Neuronal stem cell (in vitro differentiated cells): ENCODE data around the gene RBMS2. TPM values are rescaled to one million over a fixed set of nuclear protein-coding genes. Genes with fewer than 3 reads are reported as not detected.

ENCODE experiments used
- DNase-seq: peaks from one replicate; pipeline ENCODE4 v3.0.0-alpha.2; 2013; ENCODE audit warnings: low spot score
- H2AFZ ChIP-seq: one replicate; pipeline ENCODE4 v1.6.1; 2013; ENCODE audit warnings: mild to moderate bottlenecking, low read length, inconsistent platforms
- H2AK5ac ChIP-seq: 2 replicates; pipeline ENCODE4 v1.6.1; 2013; ENCODE audit warnings: low read depth, mild to moderate bottlenecking, inconsistent platforms, low read length, moderate library complexity, mixed read lengths
- H2BK120ac ChIP-seq: 2 replicates; pipeline ENCODE4 v1.6.1; 2013; ENCODE audit warnings: low read depth, mild to moderate bottlenecking, inconsistent platforms, low read length, moderate library complexity, mixed read lengths
- H2BK12ac ChIP-seq: one replicate; pipeline ENCODE4 v1.6.1; 2013; ENCODE audit warnings: low read length, inconsistent platforms
- H2BK15ac ChIP-seq: 2 replicates; pipeline ENCODE4 v1.6.1; 2013; ENCODE audit warnings: mild to moderate bottlenecking, low read length, inconsistent platforms, mixed read lengths
- H2BK5ac ChIP-seq: one replicate; pipeline ENCODE4 v1.6.1; 2013; ENCODE audit warnings: inconsistent platforms, mild to moderate bottlenecking, low read length, moderate library complexity
- H3K14ac ChIP-seq: one replicate; pipeline ENCODE4 v1.6.1; 2013; ENCODE audit warnings: low read length, inconsistent platforms
- H3K18ac ChIP-seq: 2 replicates; pipeline ENCODE4 v1.6.1; 2013; ENCODE audit warnings: low read length, inconsistent platforms
- H3K23ac ChIP-seq: 2 replicates; pipeline ENCODE4 v1.6.1; 2013; ENCODE audit warnings: low read depth, mild to moderate bottlenecking, mixed read lengths, low read length, inconsistent platforms; ENCODE audit not compliant: poor library complexity
- H3K27ac ChIP-seq: replicated peaks from 3 replicates; pipeline ENCODE4 v1.5.1; 2013; ENCODE audit warnings: low read length, inconsistent platforms
- H3K27me3 ChIP-seq, 3 experiments: 2 replicates each; pipeline ENCODE4 v1.6.1; 2013; ENCODE audit warnings: low read length in 3 of 3, mild to moderate bottlenecking in 2 of 3, inconsistent platforms in 1 of 3, low read depth in 1 of 3, mixed read lengths in 1 of 3, moderate library complexity in 1 of 3; ENCODE audit not compliant: control insufficient read depth in 3 of 3, insufficient read depth in 3 of 3
- H3K36me3 ChIP-seq, 2 donors: replicated peaks in 1 of 2; 2 replicates each; pipeline ENCODE4 v1.6.1; 2013; ENCODE audit warnings: low read length in 2 of 2; ENCODE audit not compliant: control insufficient read depth in 2 of 2, insufficient read depth in 2 of 2
- H3K4ac ChIP-seq: 2 replicates; pipeline ENCODE4 v1.6.1; 2013; ENCODE audit warnings: inconsistent platforms, mild to moderate bottlenecking, low read length, moderate library complexity
- H3K4me1 ChIP-seq, 2 donors: 1 replicate in 1 of 2; 2 replicates in 1 of 2; pipeline ENCODE4 v1.6.1; 2013; ENCODE audit warnings: low read length in 2 of 2, low read depth in 1 of 2; ENCODE audit not compliant: control insufficient read depth in 2 of 2, insufficient read depth in 1 of 2
- H3K4me2 ChIP-seq: one replicate; pipeline ENCODE4 v1.6.1; 2013; ENCODE audit warnings: mild to moderate bottlenecking, low read length, inconsistent platforms; ENCODE audit not compliant: insufficient read depth, poor library complexity, severe bottlenecking
- H3K4me3 ChIP-seq, 2 donors: 2 replicates each; pipeline ENCODE4 v1.5.1; 2013; ENCODE audit warnings: low read length in 2 of 2, mild to moderate bottlenecking in 2 of 2, inconsistent platforms in 1 of 2, moderate library complexity in 1 of 2
- H3K79me1 ChIP-seq: one replicate; pipeline ENCODE4 v1.6.1; 2013; ENCODE audit warnings: low read depth, mild to moderate bottlenecking, inconsistent platforms, low read length, moderate library complexity
- H3K9ac ChIP-seq: one replicate; pipeline ENCODE4 v1.6.1; 2013; ENCODE audit warnings: mild to moderate bottlenecking, low read depth, low read length, inconsistent platforms; ENCODE audit not compliant: poor library complexity
- H3K9me3 ChIP-seq, 2 donors: replicated peaks in 1 of 2; 2 replicates each; pipeline versions ENCODE3 to v1.6.1; 2013; ENCODE audit warnings: low read length in 2 of 2, mild to moderate bottlenecking in 2 of 2, inconsistent platforms in 1 of 2, low read depth in 1 of 2, mixed read lengths in 1 of 2, moderate library complexity in 1 of 2; ENCODE audit not compliant: control insufficient read depth in 2 of 2, insufficient read depth in 1 of 2
- H4K8ac ChIP-seq: one replicate; pipeline ENCODE4 v1.6.1; 2013; ENCODE audit warnings: low read depth, mild to moderate bottlenecking, inconsistent platforms, low read length, moderate library complexity
- H4K91ac ChIP-seq: one replicate; pipeline ENCODE4 v1.6.1; 2013; ENCODE audit warnings: low read length, low read depth, mild to moderate bottlenecking, inconsistent platforms; ENCODE audit not compliant: poor library complexity
- WGBS, 2 donors: extraction: QIAGEN DNeasy Blood & Tissue Kit; methylation state at CpG; one replicate each; pipeline ENCODE4 v1.1.7; 2013; ENCODE audit warnings: missing lambda C conversion rate in 2 of 2, mixed read lengths in 1 of 2; ENCODE audit not compliant: insufficient read length in 2 of 2, insufficient replicate concordance in 1 of 2; ENCODE audit errors: extremely low coverage in 2 of 2; 5-methylcytosine and 5-hydroxymethylcytosine counted together
- polyA plus RNA-seq, 2 experiments: library from polyadenylated mRNA; stranded (reverse); fragments of 200-250 nt; gene quantifications; one replicate each; pipeline ENCODE4 v1.2.3, GENCODE V29; 2013

The RBMS2 gene
- polyA plus RNA-seq (2013, experiment 1 of 2): 10.5 TPM
- polyA plus RNA-seq (2013, experiment 2 of 2): 10.2 TPM

GRCh38 chr12:56521590-56522371, at the start of gene RBMS2:
Gene RBMS2 (plus strand): TSS chr12:56521820. CDS start chr12:56522024, 204 bp downstream.
- Histone ChIP-seq H2BK120ac (no peak within 1 kb of the TSS), H3K79me1 (peaks cover 1% of the 10 kb centered on the region), H2BK15ac (no peak within 1 kb of the TSS), H4K8ac (no peak within 1 kb of the TSS), H2BK12ac (no peak within 1 kb of the TSS), H3K27ac (peak within 1 kb of the TSS; percentile 11), H3K9ac (no peak within 1 kb of the TSS), H2BK5ac (no peak within 1 kb of the TSS), H3K4me2 (peak within 1 kb of the TSS; percentile 54), H3K4me1 (peaks cover 3 to 8% of the 10 kb centered on the region in 2 donors), H4K91ac (no peak within 1 kb of the TSS), H3K4me3 (peak within 1 kb of the TSS; percentile 76 to 80), H3K14ac (no peak within 1 kb of the TSS), H2AK5ac (no peak within 1 kb of the TSS), H3K27me3 (no peaks in the 10 kb centered on the region), H3K36me3 (no peaks in the 10 kb centered on the region), H3K4ac (no peak within 1 kb of the TSS), H3K9me3 (no peaks in the 10 kb centered on the region), H3K18ac (no peak within 1 kb of the TSS), H3K23ac (no peak within 1 kb of the TSS), H2AFZ (peak within 1 kb of the TSS; percentile 87)
- peak; percentile 77 for DNase-seq
- WGBS, 2 donors: no CpG with 5 or more reads among the region's 15 CpGs

GRCh38 chr12:56474389-56474788, 47.2 kb upstream of the RBMS2 start:
- Histone ChIP-seq H3K27ac (no peak overlapping the region), H3K36me3 (peaks cover 6 to 51% of the 10 kb centered on the region in 2 donors), H2BK15ac (no peak overlapping the region), H2AFZ (no peak overlapping the region), H3K9me3 (peaks cover 0 to 4% of the 10 kb centered on the region in 2 donors), H2AK5ac (no peak overlapping the region), H3K14ac (no peak overlapping the region), H2BK5ac (no peak overlapping the region), H4K91ac (no peak overlapping the region), H4K8ac (no peak overlapping the region), H3K27me3 (no peaks in the 10 kb centered on the region), H3K9ac (no peak overlapping the region), H3K23ac (no peak overlapping the region), H3K4me1 (peaks cover 3 to 5% of the 10 kb centered on the region in 2 donors), H3K4me3 (peak overlapping the region in 1 of 2 donors; percentile 11), H3K18ac (no peak overlapping the region), H2BK120ac (no peak overlapping the region), H3K4ac (no peak overlapping the region), H3K79me1 (no peaks in the 10 kb centered on the region), H3K4me2 (no peak overlapping the region), H2BK12ac (no peak overlapping the region)
- WGBS, 2 donors: no CpG with 5 or more reads among the region's 9 CpGs
- no peak for DNase-seq

- Histone ChIP-seq H2BK15ac (no peak overlapping the region), H3K27me3 (no peaks in the 10 kb centered on the region), H3K4ac (no peak overlapping the region), H3K9me3 (peaks cover 0 to 4% of the 10 kb centered on the region in 2 donors), H2BK12ac (no peak overlapping the region), H2BK120ac (no peak overlapping the region), H3K9ac (no peak overlapping the region), H3K4me1 (no peaks in the 10 kb centered on the region), H3K79me1 (no peaks in the 10 kb centered on the region), H3K23ac (no peak overlapping the region), H3K36me3 (peaks cover 4 to 36% of the 10 kb centered on the region in 2 donors), H4K8ac (no peak overlapping the region), H3K4me2 (no peak overlapping the region), H2BK5ac (no peak overlapping the region), H2AK5ac (no peak overlapping the region), H3K14ac (no peak overlapping the region), H3K27ac (no peak overlapping the region), H3K4me3 (no peak overlapping the region), H3K18ac (no peak overlapping the region), H4K91ac (no peak overlapping the region), H2AFZ (no peak overlapping the region)
- DNase-seq: no peak
- 100% methylated on average over 1 of the region's 6 CpGs; no CpG with 5 or more reads in 1 of the 2 donors for WGBS, 2 donors
These were observed 45.5 kb upstream of the RBMS2 start for GRCh38 chr12:56476143-56476542.

- Histone ChIP-seq H3K18ac (no peak overlapping the region), H2AK5ac (no peak overlapping the region), H2AFZ (no peak overlapping the region), H3K4me2 (no peak overlapping the region), H3K36me3 (peaks cover 0 to 27% of the 10 kb centered on the region in 2 donors), H2BK120ac (no peak overlapping the region), H2BK5ac (no peak overlapping the region), H3K79me1 (no peaks in the 10 kb centered on the region), H3K9me3 (peaks cover 0 to 4% of the 10 kb centered on the region in 2 donors), H3K4me3 (no peak overlapping the region), H4K8ac (no peak overlapping the region), H2BK12ac (no peak overlapping the region), H3K27me3 (no peaks in the 10 kb centered on the region), H3K27ac (no peak overlapping the region), H2BK15ac (no peak overlapping the region), H3K4me1 (no peaks in the 10 kb centered on the region), H3K14ac (no peak overlapping the region), H3K9ac (no peak overlapping the region), H4K91ac (no peak overlapping the region), H3K23ac (no peak overlapping the region), H3K4ac (no peak overlapping the region)
- no CpG with 5 or more reads among the region's 1 CpG for WGBS, 2 donors
- DNase-seq: no peak
These were observed 44.6 kb upstream of the RBMS2 start for GRCh38 chr12:56476972-56477432.
